CD4-positive, alpha-beta T cell treated with Interleukin-17A for 4 hours (primary cell): ENCODE measurements around the gene RNF167.

ENCODE experiments used
- DNase-seq: peaks from one replicate; pipeline ENCODE4 v3.0.0-alpha.2; 2020; ENCODE audit warnings: mixed read lengths

The RNF167 gene

DNA sequence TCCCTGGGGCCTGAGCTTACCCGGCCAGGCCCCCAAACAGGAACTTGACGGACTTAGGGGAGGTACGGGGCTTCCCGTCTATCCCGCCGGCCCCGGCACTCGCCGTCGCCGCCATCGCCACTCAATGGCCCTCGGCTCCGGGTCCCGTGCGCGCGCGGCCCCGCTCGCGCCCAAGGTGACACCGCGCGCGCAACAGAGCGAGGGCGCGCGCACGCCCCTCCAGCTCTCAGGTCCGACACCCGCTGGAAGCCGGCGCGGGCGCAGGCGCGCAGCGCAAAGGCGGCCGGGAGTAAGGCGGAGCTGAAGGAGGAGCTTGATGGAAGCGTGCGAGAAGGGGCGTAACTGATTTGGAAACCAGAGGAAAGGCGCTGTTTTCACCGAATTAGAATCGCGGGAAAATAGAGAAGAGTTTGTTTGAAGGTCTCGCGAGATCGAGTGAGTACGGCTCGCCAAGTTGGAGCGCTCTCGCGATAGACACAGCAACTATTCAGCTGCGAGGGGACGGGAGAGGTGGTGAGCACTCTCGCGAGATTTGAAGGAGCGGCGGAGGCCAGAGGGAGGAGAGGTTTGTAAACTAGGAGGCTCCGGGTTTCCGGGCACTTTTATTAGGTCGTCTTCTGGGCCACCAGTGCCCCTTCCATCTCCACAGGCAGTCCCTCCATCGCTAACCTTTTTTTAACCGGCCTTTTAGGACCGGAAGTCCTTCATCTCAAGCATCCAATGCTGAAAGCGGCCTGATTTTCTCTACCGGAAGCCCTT lies at the start of gene RNF167, which contains the start of gene SLC25A11:
TSS of gene RNF167 (plus strand) at position 473 of the 759 bp plus-strand sequence. CDS start 642 bp downstream, outside the sequence.
TSS of gene SLC25A11 (minus strand) at position 251 of the 759 bp plus-strand sequence. CDS start at position 115, 136 bp downstream.
- peak; percentile 95 for DNase-seq

DNA sequence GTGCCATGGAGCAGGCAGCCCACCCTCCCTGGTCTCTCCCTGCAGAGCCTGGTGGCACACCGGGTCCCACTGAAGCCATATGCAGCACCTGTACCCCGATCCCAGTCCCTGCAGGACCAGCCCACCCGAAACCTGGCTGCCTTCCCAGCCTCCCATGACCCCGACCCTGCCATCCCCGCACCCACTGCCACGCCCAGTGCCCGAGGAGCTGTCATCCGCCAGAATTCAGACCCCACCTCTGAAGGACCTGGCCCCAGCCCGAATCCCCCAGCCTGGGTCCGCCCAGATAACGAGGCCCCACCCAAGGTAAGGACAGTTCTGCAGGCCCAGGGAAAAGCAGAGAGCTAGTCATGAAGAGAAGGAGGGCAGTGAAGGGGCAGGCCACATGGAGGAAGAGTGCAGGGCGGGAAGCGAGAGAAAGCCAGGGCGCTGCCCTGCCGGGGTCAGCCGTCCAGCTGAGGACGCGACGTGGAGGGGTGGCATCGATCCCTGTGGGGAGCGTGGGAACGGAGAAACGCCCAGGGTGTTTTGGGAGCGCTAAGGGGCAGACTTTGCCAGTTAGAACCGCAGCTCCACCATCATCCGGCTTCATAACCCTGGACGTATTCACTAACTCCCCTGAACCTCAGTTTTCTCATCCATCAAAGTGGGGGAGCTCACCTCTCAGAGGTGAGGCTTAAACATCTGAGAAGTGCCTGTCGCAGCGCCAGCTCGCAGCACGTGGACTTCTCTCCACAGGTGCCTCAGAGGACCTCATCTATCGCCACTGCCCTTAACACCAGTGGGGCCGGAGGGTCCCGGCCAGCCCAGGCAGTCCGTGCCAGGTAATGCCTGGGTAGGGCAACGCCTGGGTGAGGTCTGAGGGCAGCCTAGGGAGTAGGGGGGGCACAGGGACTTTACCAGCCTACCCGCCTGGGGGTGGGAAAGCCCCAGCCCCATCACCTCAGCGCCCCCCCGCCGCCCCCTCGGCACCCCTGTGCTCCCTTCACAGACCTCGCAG lies 48.4 kb upstream of the RNF167 start:
- DNase-seq, result no peak

DNA sequence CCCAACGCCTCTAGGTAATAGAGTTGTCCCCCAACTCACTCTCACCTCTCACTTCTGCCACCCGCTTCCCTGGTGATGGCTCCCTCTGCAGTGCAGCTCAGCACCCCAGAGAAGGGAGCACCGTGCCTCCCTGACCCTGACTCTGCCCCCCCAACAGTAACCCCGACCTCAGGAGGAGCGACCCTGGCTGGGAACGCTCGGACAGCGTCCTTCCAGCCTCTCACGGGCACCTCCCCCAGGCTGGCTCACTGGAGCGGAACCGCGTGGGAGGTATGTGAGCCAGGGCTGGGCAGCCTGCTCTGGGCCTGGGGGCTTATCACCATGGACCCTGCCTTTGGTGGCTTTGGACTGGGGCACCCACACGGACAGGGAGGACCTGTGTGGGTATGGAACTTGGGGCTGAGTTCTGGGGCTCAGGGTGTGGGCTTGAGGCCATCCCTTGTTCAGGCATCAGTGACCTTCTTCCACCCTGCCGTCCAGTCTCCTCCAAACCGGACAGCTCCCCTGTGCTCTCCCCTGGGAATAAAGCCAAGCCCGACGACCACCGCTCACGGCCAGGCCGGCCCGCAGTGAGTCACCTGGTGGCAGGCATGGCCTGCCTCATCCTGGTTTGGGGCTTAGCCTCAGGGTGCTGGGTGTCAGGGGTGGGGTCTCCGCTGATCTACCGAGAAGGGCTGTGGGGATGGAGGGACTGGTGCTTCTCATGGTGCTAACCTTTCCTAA lies 47.4 kb upstream of the RNF167 start:
- no peak for DNase-seq

DNA sequence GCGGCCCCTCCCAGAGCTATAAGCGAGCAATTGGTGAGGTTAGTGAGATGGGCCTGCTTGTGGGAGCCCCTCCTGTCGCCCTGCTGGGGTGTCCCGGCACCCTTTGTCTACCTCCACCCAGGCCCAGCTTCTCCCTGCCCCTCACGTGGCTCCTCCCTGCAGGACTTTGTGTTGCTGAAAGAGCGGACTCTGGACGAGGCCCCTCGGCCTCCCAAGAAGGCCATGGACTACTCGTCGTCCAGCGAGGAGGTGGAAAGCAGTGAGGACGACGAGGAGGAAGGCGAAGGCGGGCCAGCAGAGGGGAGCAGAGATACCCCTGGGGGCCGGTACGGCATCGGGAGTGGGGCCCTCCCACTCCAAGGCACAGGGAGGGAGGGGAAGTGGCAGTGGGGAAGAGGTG lies 46.8 kb upstream of the RNF167 start:
- DNase-seq, result no peak

DNA sequence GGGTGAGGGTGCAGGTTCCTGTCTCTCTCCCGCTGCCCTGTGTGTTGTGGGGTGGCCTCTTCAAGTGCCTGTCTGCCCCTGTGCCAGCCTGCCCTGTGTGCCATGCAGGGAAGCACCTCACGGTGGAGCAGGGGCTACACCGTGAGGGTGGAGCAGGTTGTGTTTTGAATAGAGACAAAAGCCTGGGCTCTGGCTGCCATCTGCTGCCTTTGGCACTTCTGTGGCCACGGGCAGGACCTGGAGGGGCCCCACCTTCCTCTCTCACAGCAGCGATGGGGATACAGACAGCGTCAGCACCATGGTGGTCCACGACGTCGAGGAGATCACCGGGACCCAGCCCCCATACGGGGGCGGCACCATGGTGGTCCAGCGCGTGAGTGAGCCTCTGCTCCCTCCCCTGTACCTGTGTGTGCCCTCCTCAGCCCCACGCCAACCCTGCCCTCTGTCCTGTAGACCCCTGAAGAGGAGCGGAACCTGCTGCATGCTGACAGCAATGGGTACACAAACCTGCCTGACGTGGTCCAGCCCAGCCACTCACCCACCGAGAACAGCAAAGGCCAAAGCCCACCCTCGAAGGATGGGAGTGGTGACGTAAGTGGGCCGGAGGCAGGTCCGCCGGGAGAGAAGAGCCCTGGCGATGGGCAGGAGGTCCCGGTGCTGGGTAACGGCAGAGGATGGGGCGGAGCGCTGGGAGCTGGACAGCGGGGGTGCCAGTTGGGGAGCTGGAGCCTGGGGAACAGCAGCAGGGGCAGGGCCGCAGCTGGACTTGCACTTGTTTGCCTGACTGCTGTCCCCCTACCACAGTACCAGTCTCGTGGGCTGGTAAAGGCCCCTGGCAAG lies 46.1 kb upstream of the RNF167 start:
- no peak for DNase-seq

DNA sequence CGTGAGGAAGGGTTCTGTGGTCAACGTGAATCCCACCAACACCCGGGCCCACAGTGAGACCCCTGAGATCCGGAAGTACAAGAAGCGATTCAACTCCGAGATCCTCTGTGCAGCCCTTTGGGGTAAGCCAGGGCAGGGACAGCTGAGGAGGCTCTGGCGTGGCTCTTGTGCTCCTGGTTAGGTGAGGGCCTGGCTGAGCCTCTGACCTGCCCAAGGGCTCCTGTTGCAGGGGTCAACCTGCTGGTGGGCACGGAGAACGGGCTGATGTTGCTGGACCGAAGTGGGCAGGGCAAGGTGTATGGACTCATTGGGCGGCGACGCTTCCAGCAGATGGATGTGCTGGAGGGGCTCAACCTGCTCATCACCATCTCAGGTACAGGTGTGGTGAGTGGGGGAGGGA lies 44.9 kb upstream of the RNF167 start:
- DNase-seq, result no peak

DNA sequence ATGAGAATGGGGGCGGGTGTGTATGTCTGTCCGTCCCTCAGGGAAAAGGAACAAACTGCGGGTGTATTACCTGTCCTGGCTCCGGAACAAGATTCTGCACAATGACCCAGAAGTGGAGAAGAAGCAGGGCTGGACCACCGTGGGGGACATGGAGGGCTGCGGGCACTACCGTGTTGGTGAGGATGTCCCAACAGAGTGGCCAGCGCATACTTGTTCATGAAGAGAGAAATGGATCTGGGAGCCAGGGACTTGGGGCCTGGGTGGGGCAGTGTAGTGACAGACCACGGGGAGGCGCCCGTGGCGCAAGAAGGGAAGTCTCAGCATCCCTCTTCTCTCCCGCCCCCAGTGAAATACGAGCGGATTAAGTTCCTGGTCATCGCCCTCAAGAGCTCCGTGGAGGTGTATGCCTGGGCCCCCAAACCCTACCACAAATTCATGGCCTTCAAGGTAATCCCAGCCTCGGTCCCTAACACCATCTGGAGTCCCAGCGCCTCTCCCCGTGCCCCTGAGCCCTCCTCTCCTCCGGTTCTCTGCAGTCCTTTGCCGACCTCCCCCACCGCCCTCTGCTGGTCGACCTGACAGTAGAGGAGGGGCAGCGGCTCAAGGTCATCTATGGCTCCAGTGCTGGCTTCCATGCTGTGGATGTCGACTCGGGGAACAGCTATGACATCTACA lies 44.3 kb upstream of the RNF167 start:
- DNase-seq, result no peak

DNA sequence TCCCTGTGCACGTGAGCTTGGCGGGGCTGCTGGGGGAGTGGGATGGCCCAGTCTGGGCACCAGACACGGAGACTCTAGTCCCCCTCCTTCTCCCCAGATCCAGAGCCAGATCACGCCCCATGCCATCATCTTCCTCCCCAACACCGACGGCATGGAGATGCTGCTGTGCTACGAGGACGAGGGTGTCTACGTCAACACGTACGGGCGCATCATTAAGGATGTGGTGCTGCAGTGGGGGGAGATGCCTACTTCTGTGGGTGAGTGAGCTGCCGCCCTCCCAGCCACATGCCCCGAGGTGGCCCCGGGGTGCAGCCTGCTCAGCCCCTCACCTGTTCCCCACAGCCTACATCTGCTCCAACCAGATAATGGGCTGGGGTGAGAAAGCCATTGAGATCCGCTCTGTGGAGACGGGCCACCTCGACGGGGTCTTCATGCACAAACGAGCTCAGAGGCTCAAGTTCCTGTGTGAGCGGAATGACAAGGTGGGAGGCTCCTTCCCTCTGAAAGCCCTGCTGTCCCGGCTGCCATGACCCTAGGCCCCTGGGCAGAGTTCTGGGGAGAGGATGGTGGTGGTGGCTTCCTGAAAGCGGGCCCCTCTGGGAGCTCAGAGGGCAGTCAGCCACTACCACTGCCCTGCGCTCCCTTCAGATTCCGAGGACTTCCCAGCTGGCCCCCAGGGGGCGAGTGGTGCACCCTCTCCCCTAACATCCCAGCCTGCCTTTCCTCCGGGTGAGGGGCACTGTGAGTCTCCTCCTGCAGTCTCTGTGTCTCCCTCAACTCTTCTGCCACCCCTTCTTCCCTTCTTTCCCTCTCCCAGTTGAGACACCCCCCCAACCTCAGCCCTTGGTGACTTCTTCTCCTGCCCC lies 43.5 kb upstream of the RNF167 start:
- DNase-seq, result no peak

DNA sequence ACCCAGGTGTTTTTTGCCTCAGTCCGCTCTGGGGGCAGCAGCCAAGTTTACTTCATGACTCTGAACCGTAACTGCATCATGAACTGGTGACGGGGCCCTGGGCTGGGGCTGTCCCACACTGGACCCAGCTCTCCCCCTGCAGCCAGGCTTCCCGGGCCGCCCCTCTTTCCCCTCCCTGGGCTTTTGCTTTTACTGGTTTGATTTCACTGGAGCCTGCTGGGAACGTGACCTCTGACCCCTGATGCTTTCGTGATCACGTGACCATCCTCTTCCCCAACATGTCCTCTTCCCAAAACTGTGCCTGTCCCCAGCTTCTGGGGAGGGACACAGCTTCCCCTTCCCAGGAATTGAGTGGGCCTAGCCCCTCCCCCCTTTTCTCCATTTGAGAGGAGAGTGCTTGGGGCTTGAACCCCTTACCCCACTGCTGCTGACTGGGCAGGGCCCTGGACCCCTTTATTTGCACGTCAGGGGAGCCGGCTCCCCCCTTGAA lies 42.8 kb upstream of the RNF167 start:
- no peak for DNase-seq

DNA sequence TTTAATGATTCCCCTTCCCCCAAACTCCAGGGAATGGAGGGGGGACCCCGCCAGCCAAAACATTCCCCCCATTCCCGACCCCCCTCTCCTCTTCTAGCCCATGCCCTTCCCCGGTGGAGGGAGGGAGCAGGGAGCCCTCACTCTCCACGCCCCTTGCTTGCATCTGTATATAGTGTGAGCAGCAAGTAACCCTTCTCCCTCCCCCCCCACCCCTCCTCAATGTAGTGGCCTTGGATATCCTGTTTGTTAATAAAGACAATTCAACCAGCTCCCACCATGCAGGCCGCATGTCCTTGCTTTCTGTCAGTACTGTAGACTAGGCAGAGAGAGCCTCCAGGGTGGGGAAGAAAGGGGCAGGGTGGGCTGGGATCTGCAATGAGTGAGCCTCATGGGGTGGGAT lies 42.3 kb upstream of the RNF167 start:
- no peak for DNase-seq

DNA sequence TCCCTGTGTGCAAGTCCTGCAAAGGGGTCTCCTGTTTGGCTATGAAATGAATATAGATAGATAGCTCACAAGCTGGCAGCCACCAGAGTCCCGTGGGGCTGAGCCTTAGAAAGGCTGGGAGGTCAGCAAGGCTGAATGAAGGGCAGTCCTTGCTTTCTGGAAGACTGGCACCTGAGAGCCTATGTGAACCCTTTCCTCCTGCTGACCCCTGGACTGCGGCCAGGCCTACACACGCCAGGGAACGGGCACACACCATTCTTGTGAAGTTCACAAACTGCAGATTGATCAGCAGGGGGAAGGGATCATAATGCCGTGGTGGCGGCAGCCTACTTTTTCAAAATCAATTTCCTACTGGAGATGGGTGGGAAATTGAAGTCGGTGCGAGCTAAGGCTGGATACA lies 41.7 kb upstream of the RNF167 start:
- DNase-seq, result no peak

DNA sequence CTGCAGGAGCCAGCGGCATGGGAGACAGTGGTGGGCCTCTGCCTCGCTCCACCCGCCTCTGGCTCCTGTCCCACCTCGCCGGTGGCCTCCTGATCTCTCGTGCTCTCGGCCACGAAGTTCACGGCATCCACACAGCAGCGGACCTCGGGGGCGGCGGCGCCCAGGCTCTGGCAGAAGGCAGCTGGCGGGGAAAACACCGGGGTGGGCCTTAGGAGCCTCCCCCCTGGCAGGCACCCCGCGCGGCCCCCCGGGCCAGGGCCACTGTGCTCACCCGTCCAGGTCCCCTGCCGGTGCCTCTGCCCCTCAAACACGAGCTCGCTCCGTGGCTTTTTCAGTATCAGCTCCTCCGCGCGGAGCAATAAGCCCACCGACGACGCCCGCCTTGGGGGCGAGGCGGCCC lies 41.1 kb upstream of the RNF167 start:
- no peak for DNase-seq

DNA sequence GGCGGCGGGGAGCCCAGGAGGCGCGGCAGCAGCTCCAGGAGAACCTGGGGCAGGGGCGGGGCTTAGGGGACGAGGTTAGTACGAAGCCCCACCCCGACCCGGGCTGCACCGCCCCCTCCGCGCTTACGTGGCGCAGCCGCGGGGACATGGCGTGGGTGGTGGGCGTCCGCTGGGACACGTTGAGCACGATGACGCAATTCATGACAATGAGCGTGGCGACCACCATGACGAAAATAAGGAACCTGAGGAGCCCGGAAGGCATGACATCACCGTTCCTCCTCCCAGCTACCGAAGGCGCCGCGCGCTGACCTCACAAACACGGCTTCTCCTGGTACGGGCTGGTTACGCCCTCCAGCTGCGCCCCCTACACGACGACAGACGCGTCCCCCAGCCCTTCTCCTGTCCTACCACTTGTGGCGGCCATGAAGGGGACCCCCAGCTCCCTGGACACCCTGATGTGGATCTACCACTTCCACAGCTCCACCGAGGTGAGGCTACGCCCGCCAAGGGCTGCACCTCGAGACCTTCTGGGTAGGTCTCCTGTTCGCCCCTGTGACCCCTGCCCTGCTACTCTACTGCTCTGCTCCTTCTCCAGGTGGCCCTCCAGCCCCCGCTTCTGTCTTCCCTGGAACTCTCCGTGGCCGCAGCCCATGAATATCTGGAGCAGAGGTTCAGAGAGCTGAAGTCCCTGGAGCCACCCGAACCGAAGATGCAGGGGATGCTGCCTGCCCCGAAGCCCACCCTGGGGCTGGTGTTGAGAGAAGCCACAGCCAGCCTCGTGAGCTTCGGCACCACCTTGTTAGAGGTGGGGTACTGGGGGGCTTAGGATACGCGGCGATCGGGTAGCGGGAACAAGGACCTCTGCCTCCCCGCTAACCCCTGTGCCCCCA lies 40.5 kb upstream of the RNF167 start, which contains the start of gene C17orf107:
TSS of gene C17orf107 (plus strand) at position 196 of the 890 bp plus-strand sequence. CDS start at position 423, 227 bp downstream.
- DNase-seq, result peak; percentile 93

DNA sequence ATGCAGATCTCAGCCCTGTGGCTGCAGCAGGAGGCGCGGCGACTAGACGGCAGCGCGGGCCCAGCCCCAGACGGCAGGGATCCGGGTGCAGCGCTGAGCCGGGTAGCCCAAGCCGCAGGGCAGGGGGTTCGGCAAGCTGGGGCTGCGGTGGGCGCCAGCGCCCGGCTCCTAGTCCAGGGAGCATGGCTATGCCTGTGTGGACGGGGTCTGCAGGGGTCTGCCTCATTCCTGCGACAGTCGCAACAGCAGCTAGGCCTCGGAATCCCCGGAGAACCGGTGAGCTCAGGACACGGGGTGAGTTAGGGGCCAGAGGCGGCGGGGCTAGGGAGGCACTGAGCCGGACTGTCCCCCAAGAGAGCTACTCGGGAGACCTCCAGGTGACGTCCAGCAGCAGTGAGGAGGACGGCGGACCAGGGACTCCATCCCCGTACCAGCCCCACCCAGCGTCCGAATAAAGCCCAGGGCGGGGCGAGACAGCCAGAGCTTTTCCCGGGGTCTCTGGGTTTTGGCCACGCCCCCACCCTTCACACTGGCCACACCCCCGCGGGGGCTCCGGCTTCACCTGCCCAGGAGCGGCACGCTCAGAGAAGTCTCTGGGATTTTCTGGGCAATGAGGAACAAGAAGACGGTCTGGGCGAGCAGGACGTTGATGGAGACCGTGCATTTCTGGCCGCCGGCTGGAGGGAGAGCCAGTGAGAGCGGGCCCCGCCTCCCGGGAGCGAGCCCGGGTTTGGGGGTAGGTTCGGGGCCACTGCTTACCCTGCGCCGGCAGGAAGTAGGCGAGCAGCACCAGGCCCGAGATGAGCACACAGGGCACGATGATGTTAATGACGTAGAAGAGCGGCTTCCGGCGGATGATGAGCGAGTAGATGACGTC lies 39.6 kb upstream of the RNF167 start:
- peak; percentile 65 for DNase-seq

DNA sequence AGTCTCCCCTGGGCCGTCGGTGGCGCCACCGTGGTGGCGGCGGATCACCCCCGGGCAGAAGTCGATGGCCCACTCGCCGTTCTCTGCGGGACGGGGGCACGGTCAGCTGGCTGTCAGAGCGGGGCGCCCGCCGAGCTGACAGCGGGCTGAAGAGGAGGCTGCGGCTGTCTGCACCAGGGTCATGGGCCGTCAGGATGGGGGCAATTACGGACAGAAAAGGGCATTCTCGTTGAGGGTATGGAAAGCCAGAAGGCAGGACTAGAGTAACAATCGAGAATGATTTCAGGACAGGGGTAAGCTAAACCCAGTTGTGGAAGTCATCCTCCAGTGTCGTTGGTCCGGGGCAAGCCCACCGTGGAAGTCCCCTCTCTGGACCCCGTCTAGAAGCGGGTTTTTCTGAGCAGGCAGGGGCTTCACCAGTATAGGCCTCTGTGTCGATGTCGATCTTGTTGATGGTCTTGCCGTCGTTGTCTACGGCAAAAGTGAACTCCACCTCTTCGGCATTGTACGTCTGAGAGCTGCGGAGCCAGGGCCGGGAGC lies 38.9 kb upstream of the RNF167 start:
- peak; percentile 11 for DNase-seq

DNA sequence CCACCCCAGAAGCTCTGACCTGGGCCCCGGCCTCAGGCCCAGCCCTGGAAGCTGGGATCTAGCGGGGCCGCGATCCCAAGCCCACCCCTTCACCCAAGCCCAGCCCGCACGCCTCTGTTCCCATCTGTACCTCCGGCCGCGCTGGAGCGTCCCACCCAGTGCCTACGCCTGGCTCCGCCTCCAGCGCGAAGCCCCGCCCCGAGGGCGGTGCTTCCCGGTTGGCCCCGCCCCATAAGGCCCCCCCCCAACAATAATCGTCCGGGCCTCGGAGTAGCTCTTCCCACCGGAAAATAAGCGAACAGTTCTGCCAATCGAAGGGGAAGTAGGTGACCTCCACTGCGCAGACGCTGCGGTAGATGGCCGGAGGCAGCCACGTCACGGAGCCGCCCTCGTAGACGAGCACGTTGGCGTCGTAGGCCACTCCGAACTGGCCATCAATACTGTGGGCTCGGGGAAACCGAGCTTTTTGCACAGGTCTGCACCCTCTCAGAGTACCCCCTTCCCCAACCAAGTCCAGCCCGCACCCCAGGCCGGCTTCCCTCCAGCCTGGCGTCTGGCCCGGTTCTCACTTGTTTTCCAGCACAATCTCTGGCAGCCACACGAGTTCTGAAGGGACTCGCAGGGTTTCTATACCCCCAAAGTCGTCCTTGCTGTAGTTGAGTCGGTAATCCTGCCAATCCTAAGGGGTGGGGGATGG lies 38.3 kb upstream of the RNF167 start:
- peak; percentile 24 for DNase-seq

DNA sequence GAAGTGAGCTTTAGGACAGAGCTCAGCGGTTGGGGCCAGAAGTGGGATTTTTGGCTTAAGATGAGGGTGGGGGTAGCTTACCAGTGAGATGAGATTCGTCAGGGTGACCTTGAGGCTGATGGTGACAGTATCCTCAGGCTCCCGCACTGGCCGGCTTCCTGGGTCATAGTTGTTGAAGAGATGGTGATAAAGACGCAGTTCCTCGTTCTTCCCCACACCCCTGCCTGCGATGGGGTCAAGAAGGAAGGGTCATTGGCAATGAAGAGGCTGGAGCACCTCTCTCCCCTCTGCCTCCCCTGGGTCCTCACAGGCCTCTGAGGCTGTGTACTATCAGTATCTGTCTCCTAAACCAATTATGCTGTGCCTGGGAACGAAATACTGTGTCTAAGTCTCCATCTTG lies 37.5 kb upstream of the RNF167 start:
- DNase-seq, result no peak
